ENCODE measurements around the gene NTF4.
"Not testable (repeated sequence)": the region's sequence is repeated elsewhere in the genome, so short reads cannot be mapped to it uniquely, and the experiment has no call there.

The NTF4 gene

DNA sequence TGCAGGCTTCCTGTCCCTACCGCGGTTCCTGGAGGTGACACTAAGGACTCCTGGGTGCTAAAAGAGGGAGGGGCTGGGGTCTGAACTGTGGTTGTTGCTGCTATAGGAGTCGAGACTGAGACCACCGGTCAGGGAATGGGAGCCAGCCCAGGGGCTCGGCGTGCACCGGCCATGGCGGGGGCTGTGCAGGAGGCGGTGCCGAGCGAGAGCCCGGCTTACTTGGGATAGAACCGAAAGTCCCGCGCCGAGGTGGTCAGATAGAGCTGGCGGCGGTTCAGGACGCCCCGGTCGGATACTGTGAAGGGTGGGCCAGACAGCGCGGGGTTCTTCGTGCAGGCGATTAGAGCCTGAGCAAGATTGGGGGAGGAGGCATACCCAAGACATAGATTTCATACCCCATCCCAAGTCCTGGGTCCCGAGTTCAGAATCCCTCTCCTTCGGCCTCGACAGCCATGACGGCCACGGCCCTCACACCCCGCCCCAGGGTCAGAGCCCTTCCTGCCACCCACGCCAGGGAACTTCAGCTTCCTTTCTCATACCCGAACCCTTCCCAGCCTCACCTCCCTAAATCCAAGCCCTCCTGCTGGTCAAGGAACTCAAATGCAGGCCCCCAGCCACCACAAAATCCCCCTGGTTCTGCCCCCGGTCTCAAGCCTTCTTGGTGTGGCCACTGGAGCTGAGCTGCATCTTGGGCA is 7.6 kb downstream of the NTF4 start:
- not testable (repeated sequence) for DNase-seq (ENCODE audit: low spot score)

DNA sequence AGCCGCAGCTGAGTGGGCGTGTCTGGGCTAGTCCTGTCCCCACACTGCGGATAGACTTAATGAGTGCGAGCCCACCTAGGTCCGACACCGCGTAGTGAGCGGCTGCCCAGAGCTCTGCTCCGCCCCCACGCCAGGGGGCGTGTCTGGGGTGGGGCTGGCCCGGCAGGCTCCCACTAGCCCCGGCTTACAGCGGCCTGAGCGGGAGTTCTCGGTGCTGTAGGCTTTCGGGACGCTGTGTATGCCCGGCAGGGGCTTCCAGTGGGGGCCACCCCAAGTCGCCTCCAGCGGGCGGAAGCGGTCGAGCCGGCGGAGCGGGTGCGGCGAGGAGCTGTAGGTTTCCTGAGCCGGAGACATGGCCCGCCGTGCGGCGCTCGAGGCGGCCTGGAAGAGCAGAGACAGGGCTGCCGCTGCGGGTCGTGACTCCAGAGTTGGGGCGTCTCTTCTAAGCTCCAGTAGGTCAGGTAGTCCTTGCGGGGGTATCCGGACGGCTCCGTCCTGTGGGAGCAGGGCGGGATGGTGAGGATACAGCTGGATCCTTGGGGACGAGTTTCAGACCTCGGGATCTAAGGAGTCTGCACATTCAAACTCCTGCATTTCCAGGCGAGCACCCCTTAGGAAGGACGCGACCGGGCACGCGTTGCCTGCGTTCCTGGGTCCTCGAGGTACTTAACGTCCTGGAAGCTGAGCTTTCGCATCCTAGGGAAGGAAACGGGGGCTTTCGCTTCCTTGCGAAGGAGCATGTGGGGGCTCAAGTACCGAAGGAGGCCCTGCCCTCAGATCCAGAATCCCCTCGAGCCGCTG is 8.3 kb downstream of the NTF4 start:
- DNase-seq (ENCODE audit: low spot score), result no peak

DNA sequence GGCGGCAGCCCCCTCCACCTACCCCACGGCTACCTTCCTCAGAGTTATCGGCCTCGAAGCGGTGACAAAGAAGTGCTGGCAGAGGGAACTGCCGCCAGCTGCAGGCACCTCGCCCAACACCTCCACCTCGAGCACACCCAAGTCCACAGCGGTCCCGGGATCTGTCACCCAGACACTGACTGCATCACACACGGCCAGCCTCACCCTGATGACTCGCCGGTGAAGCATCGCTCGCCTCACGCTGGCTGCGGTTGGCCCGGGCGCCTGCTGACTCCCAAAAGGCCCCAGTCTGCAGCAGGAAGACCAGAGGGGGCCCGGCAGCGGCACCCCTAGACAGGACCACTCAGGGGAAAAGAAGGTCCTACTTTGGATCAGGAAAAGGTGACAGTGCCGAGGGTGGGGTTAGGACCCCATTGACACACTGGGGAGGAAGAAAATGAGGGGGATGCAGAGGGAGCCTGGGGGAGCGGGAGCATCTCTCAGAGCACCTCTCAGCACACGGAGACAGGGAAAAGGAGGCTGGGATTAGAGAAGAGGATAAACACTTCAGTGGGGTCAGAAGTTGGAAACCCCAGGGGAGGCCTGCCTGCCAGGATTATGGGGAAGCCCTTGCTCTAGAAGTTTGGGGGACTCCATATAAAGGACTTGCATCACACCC is 14.1 kb downstream of the NTF4 start:
- not testable (repeated sequence) for DNase-seq (ENCODE audit: low spot score)

DNA sequence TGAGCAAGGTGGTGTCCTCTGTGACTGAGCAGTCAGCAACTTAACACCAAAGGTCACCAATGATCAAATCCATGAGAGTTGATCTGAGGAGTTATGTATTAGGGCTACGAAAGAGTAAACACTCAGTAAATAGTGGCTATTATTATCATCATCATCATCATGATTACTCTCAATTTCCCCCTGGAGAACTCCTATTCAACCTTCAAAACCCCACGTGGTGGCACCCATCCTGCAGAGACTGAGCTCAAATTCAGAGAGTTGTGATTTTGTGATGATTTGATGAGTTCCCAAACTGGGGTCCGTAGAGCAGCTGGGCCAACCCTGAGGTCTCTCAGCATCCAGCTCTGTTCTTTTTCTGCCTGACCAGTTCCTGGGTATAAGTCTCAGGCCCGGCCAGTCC is 14.8 kb downstream of the NTF4 start:
- not testable (repeated sequence) for DNase-seq (ENCODE audit: low spot score)

DNA sequence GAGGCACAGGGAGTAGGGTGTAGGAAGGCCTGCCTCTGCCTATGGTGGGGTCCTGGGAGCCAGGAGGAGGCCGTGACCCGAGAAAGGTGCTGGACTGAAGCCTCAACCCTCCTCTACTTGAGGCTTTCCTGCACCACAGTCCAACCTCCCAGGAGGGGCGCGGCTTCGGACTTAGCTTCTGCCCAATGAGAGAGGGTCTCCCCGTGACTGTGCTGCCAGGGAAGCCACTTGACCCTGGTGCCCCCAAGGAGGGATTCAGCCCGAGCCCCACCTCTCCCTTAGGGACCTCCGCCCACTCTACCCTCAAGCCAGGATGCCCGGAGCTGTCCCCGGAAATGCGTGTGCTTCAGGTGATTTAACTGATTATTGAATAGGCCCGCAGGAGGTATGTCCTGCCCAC is 15.6 kb downstream of the NTF4 start, which contains the start of gene CGB8:
Gene CGB8 (minus strand): TSS at position 101 of the 400 bp plus-strand sequence. CDS start 372 bp downstream, outside the sequence.
- DNase-seq (ENCODE audit: low spot score), result not testable (repeated sequence)

DNA sequence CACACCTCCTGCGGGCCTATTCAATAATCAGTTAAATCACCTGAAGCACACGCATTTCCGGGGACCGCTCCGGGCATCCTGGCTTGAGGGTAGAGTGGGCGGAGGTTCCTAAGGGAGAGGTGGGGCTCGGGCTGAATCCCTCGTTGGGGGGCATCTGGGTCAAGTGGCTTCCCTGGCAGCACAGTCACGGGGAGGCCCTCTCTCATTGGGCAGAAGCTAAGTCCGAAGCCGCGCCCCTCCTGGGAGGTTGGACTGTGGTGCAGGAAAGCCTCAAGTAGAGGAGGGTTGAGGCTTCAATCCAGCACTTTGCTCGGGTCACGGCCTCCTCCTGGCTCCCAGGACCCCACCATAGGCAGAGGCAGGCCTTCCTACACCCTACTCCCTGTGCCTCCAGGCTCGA is 21.1 kb downstream of the NTF4 start, which contains the start of gene CGB5:
Gene CGB5 (plus strand): TSS at position 301 of the 400 bp plus-strand sequence. CDS start 362 bp downstream, outside the sequence.
- not testable (repeated sequence) for DNase-seq (ENCODE audit: low spot score)

DNA sequence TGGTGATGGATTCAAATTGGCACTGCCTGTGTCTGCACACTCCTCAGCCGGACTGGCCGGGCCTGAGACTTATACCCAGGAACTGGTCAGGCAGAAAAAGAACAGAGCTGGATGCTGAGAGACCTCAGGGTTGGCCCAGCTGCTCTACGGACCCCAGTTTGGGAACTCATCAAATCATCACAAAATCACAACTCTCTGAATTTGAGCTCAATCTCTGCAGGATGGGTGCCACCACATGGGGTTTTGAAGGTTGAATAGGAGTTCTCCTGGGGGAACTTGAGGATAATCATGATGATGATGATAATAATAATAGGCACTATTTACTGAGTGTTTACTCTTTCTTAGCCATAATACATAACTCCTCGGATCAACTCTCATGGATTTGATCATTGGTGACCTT is 22.0 kb downstream of the NTF4 start:
- DNase-seq (ENCODE audit: low spot score), result not testable (repeated sequence)

DNA sequence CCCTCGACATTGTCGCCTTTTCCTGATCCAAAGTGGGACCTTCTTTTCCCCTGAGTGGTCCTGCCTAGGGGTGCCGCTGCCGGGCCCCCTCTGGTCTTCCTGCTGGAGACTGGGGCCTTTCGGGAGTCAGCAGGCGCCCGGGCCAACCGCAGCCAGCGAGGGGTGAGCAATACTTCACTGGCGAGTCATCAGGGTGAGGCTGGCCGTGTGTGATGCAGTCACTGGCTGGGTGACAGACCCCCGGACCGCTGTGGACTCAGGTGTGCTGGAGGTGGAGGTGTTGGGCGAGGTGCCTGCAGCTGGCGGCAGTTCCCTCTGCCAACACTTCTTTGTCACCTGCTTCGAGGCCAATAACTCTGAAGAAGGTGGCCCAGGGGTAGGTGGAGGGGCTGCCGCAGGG is 22.4 kb downstream of the NTF4 start:
- DNase-seq (ENCODE audit: low spot score), result no peak

DNA sequence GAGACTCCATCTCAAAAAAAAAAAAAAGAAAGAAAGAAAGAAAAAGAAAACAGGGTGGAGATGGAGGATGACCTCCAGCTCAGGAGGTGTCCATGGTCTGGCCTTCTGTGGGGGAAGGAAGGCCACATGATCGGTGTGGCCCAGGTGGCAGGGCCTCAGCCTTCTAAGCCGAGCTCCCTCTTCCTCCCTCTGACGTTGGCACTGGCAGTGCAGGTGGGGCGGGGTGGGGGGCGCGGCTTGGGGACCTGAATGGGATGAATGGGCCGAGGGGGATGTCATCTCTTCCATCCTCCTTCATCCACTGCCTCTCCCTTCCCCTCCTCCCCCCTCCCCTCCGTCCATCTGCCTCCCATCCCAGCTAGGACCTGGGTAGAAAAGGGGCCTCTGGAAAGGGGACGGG is 24.9 kb downstream of the NTF4 start:
- DNase-seq (ENCODE audit: low spot score), result not testable (repeated sequence)

DNA sequence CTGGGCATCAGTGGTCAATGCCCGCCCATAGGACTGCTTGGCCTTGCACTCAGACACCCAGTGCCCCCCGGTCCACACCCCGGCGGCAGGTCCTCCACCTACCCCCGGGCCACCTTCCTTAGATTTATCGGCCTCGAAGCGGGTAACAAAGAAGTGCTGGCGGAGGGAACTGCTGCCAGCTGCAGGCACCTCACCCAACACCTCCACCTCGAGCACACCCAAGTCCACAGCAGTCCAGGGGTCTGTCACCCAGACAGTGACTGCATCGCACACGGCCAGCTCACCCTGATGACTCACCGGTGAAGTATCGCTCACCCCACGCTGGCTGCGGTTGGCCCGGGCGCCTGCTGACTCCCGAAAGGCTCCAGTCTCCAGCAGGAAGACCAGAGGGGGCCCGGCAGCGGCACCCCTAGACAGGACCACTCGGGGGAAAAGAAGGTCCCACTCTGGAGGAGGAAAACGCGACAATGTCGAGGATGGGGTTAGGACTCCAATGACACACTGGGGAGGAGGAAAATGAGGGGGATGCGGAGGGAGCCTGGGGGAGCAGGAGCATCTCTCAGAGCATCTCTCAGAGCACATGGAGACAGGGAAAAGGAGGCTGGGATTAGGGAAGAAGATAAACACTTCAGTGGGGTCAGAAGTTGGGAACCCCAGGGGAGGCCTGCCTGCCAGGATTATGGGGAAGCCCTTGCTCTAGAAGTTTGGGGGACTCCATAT is 25.9 kb downstream of the NTF4 start:
- not testable (repeated sequence) for DNase-seq (ENCODE audit: low spot score)

DNA sequence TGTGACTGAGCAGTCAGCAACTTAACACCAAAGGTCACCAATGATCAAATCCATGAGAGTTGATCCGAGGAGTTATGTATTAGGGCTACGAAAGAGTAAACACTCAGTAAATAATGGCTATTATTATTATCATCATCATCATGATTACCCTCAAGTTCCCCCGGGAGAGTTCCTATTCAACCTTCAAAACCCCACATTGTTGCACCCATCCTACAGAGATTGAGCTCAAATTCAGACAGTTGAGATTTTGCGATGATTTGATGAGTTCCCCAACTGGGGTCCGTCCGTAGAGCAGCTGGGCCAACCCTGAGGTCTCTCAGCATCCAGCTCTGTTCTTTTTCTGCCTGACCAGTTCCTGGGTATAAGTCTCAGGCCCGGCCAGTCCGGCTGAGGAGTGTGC is 26.5 kb downstream of the NTF4 start:
- DNase-seq (ENCODE audit: low spot score), result not testable (repeated sequence)

DNA sequence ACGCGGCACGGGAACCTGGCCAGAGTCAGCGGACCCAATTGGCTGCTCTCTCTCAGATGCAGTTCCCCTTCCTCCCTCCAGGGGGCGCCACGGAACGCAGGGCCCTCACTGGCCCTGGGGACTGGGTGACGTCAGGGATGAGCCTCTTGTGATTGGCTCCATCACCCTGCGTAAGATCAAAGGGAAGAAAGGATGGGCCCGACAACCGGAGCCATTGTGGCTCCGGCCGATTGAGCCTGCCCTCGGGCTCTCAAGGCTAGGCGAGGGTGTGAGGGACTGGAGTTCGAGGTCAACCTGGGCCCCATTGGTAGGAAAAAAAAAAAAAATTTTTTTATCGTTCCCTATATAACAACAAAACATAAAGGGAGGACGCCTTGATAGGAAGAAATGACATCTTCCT is 27.8 kb downstream of the NTF4 start, which contains the start of gene CGB1:
Gene CGB1 (minus strand): TSS at position 81 of the 400 bp plus-strand sequence. CDS start 184 bp downstream, outside the sequence.
- DNase-seq (ENCODE audit: low spot score), result not testable (repeated sequence)

DNA sequence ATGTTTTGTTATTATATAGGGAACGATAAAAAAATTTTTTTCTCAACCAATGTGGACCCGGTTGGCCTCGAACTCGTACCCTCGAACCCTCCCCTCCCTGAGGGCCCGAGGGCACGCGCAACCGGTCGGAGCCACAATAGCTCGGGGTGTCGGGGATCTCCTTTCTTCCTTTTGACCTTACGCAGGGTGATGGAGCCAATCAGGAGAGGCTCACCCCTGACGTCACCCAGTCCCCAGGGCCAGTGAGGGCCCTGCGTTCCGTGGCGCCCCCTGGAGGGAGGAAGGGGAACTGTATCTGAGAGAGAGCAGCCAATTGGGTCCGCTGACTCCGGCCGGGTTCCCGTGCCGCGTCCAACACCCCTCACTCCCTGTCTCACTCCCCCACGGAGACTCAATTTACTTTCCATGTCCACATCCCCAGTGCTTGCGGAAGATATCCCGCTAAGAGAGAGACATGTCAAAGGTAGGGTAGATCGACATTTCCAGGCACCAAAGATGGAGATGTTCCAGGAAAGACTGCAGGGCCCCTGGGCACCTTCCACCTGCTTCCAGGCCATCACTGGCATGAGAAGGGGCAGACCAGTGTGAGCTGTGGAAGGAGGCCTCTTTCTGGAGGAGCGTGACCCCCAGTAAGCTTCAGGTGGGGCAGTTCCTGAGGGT is 32.8 kb downstream of the NTF4 start, which contains the start of gene CGB2:
Gene CGB2 (plus strand): TSS at position 249 of the 660 bp plus-strand sequence. CDS start 206 bp downstream, at position 455.
- DNase-seq (ENCODE audit: low spot score), result not testable (repeated sequence)

DNA sequence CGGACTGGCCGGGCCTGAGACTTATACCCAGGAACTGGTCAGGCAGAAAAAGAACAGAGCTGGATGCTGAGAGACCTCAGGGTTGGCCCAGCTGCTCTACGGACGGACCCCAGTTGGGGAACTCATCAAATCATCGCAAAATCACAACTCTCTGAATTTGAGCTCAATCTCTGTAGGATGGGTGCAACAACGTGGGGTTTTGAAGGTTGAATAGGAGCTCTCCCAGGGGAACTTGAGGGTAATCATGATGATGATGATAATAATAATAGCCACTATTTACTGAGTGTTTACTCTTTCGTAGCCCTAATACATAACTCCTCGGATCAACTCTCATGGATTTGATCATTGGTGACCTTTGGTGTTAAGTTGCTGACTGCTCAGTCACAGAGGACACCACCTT is 34.3 kb downstream of the NTF4 start:
- DNase-seq (ENCODE audit: low spot score), result not testable (repeated sequence)

DNA sequence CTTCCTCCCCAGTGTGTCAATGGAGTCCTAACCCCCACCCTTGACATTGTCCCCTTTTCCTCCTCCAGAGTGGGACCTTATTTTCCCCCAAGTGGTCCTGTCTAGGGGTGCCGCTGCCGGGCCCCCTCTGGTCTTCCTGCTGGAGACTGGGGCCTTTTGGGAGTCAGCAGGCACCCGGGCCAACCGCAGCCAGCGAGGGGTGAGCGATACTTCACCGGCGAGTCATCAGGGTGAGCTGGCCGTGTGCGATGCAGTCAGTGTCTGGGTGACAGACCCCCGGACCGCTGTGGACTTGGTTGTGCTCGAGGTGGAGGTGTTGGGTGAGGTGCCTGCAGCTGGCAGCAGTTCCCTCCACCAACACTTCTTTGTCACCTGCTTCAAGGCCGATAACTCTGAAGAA is 34.9 kb downstream of the NTF4 start:
- not testable (repeated sequence) for DNase-seq (ENCODE audit: low spot score)

DNA sequence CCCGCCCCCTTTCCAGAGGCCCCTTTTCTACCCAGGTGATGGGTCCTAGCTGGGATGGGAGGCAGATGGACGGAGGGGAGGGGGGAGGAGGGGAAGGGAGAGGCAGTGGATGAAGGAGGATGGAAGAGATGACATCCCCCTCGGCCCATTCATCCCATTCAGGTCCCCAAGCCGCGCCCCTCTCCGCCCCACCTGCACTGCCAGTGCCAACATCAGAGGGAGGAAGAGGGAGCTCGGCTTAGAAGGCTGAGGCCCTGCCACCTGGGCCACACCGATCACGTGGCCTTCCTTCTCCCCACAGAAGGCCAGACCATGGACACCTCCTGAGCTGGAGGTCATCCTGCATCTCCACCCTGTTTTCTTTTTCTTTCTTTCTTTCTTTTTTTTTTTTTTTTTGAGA is 35.9 kb downstream of the NTF4 start:
- DNase-seq (ENCODE audit: low spot score), result not testable (repeated sequence)

DNA sequence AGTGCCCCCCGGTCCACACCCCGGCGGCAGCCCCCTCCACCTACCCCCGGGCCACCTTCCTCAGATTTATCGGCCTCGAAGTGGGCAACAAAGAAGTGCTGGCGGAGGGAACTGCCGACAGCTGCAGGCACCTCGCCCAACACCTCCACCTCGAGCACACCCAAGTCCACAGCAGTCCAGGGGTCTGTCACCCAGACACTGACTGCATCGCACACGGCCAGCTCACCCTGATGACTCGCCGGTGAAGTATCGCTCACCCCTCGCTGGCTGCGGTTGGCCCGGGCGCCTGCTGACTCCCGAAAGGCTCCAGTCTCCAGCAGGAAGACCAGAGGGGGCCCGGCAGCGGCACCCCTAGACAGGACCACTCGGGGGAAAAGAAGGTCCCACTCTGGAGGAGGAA is 39.0 kb downstream of the NTF4 start:
- not testable (repeated sequence) for DNase-seq (ENCODE audit: low spot score)

DNA sequence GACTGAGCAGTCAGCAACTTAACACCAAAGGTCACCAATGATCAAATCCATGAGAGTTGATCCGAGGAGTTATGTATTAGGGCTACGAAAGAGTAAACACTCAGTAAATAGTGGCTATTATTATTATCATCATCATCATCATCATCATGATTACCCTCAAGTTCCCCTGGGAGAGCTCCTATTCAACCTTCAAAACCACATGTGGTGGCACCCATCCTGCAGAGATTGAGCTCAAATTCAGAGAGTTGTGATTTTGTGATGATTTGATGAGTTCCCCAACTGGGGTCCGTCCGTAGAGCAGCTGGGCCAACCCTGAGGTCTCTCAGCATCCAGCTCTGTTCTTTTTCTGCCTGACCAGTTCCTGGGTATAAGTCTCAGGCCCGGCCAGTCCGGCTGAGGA is 39.5 kb downstream of the NTF4 start:
- not testable (repeated sequence) for DNase-seq (ENCODE audit: low spot score)

DNA sequence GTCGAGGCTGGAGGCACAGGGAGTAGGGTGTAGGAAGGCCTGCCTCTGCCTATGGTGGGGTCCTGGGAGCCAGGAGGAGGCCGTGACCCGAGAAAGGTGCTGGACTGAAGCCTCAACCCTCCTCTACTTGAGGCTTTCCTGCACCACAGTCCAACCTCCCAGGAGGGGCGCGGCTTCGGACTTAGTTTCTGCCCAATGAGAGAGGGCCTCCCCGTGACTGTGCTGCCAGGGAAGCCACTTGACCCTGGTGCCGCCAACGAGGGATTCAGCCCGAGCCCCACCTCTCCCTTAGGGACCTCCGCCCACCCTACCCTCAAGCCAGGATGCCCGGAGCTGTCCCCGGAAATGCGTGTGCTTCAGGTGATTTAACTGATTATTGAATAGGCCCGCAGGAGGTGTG is 40.4 kb downstream of the NTF4 start, which contains the start of gene CGB3:
Gene CGB3 (minus strand): TSS at position 101 of the 400 bp plus-strand sequence. CDS start 362 bp downstream, outside the sequence.
- DNase-seq (ENCODE audit: low spot score), result not testable (repeated sequence)

DNA sequence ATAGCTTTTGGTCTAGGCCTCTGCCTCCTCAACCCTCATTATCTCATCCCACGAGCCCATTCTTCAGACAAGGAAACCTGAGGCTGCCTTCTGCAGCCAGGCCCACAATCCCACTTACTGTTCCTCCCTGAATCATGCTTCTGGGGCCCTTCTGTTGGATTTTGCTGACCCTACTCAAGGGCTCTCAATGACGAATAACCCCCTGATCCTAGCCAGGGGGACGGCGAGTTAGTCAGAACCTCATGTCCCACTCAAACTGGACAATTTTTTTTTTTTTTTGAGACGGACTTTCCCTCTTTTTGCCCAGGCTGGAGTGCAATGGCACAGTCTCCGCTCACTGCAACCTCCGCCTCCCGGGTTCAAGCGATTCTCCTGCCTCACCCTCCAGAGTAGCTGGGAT is 42.5 kb downstream of the NTF4 start:
- no peak for DNase-seq (ENCODE audit: low spot score)

All from putamen (tissue), 1 donor.